Mucosa of descending colon (tissue), 3 donors: ENCODE results near the gene GJD3. TPM values are rescaled to one million over a fixed set of nuclear protein-coding genes. Genes with fewer than 3 reads are reported as not detected.

Source experiments
- ATAC-seq: fragments of 200-7000 bp; cut with Tn5 transposase; one replicate; pipeline ENCODE4 v1.9.1; 2020; ENCODE audit warnings: mild to moderate bottlenecking, moderate library complexity
- DNase-seq, 3 donors: peaks; one replicate each; pipeline ENCODE4 v3.0.0-alpha.2; 2020
- H3K36me3 ChIP-seq: fragments of 200-600 bp; one replicate; pipeline ENCODE4 v1.8.0; 2021; ENCODE audit warnings: low read depth, mild to moderate bottlenecking
- H3K4me1 ChIP-seq: fragments of 200-600 bp; one replicate; pipeline ENCODE4 v1.8.0; 2021; ENCODE audit warnings: low read depth, mild to moderate bottlenecking
- H3K4me3 ChIP-seq: fragments of 200-600 bp; one replicate; pipeline ENCODE4 v1.8.0; 2021; ENCODE audit warnings: mild to moderate bottlenecking
- H3K9me3 ChIP-seq: fragments of 200-600 bp; one replicate; pipeline ENCODE4 v1.8.0; 2021; ENCODE audit warnings: mild to moderate bottlenecking
- CTCF ChIP-seq: fragments of 200-600 bp; IDR thresholded peaks from one replicate; pipeline ENCODE4 v1.8.0; 2022; ENCODE audit warnings: antibody characterized with exemption, mild to moderate bottlenecking
- intact Hi-C, 2 donors: fragments of 100-400 bp; cut with DNase I in 1 of 2; cut with micrococcal nuclease in 1 of 2; formaldehyde crosslinking; loops; one replicate each; pipeline versions ENCODE4 v1.11.0 to v1.11.1; 2022; cut with DNase I, micrococcal nuclease
- total RNA-seq, 3 donors: library from RNA; stranded (reverse); fragmentation: NEBNext Ultra II Directional in 2 of 3; extraction: Animal tissue kit (Norgen Biotek cat#: 25700) in 2 of 3; gene quantifications; one replicate each; pipeline versions ENCODE4 v1.2.1 to v1.2.4, GENCODE V29; 2021 to 2023
- donor health status: DM: no; HTN: no; CAD: no; lungs with moderate emphysema.
- donor health status: DM: no; HTN: no; CAD: no.
- donor health status: DM: no; HTN: yes; CAD: no.

Gene GJD3
- total RNA-seq, 3 donors from 2014 or later, result 0.81 to 1.4 (median 1.2) TPM

GRCh38 chr17:40337351-40337750 lies 27.2 kb downstream of the GJD3 start:
- H3K4me3 ChIP-seq, result no peak overlapping the region
- intact Hi-C loops, result no loop called here
- no peak for TF ChIP-seq CTCF
- H3K9me3 ChIP-seq, result no peaks in the 10 kb centered on the region
- peaks cover 43% of the 10 kb centered on the region for H3K4me1 ChIP-seq
- DNase-seq (no peak), ATAC-seq (no peak)
- no peaks in the 10 kb centered on the region for H3K36me3 ChIP-seq

DNA sequence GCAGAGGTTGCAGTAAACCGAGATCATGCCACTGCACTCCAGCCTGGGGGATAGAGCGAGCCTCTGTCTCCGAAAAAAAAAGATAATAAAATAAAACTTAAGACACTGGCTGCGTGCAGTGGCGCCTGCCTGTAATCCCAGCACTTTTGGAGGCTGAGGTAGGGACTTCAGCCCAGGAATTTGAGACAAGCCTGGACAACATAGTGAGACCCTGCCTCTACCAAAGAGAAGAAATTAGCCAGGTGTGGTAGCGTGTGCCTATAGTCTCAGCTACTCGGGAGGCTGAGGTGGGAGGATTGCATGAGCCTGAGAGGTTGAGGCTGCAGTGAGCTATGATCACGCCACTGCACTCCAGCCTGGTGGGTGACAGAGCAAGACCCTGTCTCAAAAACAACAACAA lies 28.9 kb downstream of the GJD3 start:
- intact Hi-C loops, result no loop called here
- no peaks in the 10 kb centered on the region for H3K9me3 ChIP-seq
- no peak for TF ChIP-seq CTCF
- H3K4me3 ChIP-seq, result no peak overlapping the region
- ATAC-seq (no peak), DNase-seq (no peak)
- H3K4me1 ChIP-seq, result peaks cover 51% of the 10 kb centered on the region
- no peaks in the 10 kb centered on the region for H3K36me3 ChIP-seq

GRCh38 chr17:40333781-40334448 lies 30.6 kb downstream of the GJD3 start:
- no peaks in the 10 kb centered on the region for H3K9me3 ChIP-seq
- TF ChIP-seq CTCF, result no peak
- intact Hi-C loops, result no loop called here
- peak; percentile 4 for ATAC-seq
- no peaks in the 10 kb centered on the region for H3K36me3 ChIP-seq
- no peak overlapping the region for H3K4me3 ChIP-seq
- peaks cover 54% of the 10 kb centered on the region for H3K4me1 ChIP-seq
- DNase-seq, result no peak

GRCh38 chr17:40331743-40332641 lies 32.5 kb downstream of the GJD3 start:
- H3K9me3 ChIP-seq, result no peaks in the 10 kb centered on the region
- TF ChIP-seq CTCF, result no peak
- peaks cover 67% of the 10 kb centered on the region for H3K4me1 ChIP-seq
- no peaks in the 10 kb centered on the region for H3K36me3 ChIP-seq
- DNase-seq (peak in 2 of 3 donors; percentile 71 to 84), ATAC-seq (peak; percentile 40)
- intact Hi-C loops, result no loop called here
- no peak overlapping the region for H3K4me3 ChIP-seq

GRCh38 chr17:40330850-40331470 lies 33.6 kb downstream of the GJD3 start:
- peaks cover 75% of the 10 kb centered on the region for H3K4me1 ChIP-seq
- no peaks in the 10 kb centered on the region for H3K9me3 ChIP-seq
- DNase-seq (peak in 1 of 3 donors; percentile 56), ATAC-seq (no peak)
- TF ChIP-seq CTCF, result no peak
- intact Hi-C loops, result no loop called here
- H3K36me3 ChIP-seq, result no peaks in the 10 kb centered on the region
- no peak overlapping the region for H3K4me3 ChIP-seq
